ENCODE measurements around the gene MEX3A. TPM values are rescaled to one million over a fixed set of nuclear protein-coding genes. Genes with fewer than 3 reads are reported as not detected.

The MEX3A gene
- total and polyA plus RNA-seq, 10 of the 15 experiments (the other 5 are each of a cell fraction or from before 2014, with no cell fraction given): 0.11 to 5.1 (median 1.7) TPM

GRCh38 chr1:156075162-156075561, 7.1 kb downstream of the MEX3A start:
- TF ChIP-seq MTA3 (IDR thresholded peaks at IDR 0.05; ENCODE audit: borderline replicate concordance, low read length) (no peak), CTCF (IDR thresholded peaks at IDR 0.05 in 2 of 3, conservative IDR thresholded peaks at IDR 0.05 in 1 of 3; ENCODE audit: control insufficient read depth in 2 of 3, extremely low read depth in 1 of 3, insufficient read depth in 1 of 3, low read depth in 3 of 3, low read length in 3 of 3) (0 out of 6 replicates have a peak, but pooled peaks of 1 of the 3 experiments have one; percentile 0)
- intact Hi-C loops (cut with micrococcal nuclease; ENCODE audit: unreplicated experiment): no loop called here
- ChIA-PET CTCF (interaction anchor here (1.0 to 2.6 kb wide), 7 partner anchors 9 to 292 kb away, joined by 3 to 24 read pairs (median 4); no protein-coding TSS in a partner anchor), RAD21 (ENCODE audit: unreplicated experiment) (interaction anchor here (1.5 kb wide), 1 partner anchor 137 kb away, joined by 4 read pairs; no protein-coding TSS in a partner anchor), POLR2A (interaction anchor here (0.5 to 1.2 kb wide), 4 partner anchors 8 to 349 kb away, joined by 3 to 6 read pairs (median 3); no protein-coding TSS in a partner anchor), SMC1A (ENCODE audit: uncharacterized antibody, unreplicated experiment) (interaction anchor here (1.0 to 2.0 kb wide), 2 partner anchors 9 to 157 kb away, joined by 3 to 8 read pairs; no protein-coding TSS in a partner anchor)
- Histone ChIP-seq H3K4me3 (0 out of 2 replicates have a peak overlapping the region, but pooled peaks have one; percentile 86), H3K79me2 (ENCODE audit: control insufficient read depth, insufficient read depth, low read length) (peaks cover 2% of the 10 kb centered on the region; the same call in 1 of the 2 replicates), H3K4me2 (ENCODE audit: control insufficient read depth, insufficient read depth) (peak overlapping the region; percentile 94; the same call in 1 of the 2 replicates), H3K27ac (ENCODE audit: control insufficient read depth, insufficient read depth) (no peak overlapping the region), H3K9ac (ENCODE audit: control insufficient read depth, insufficient read depth, low read length) (no peak overlapping the region), H3K27me3 (replicated peaks in 1 of 2; ENCODE audit: control insufficient read depth in 2 of 2, insufficient read depth in 2 of 2, low read length in 1 of 2) (no peaks in the 10 kb centered on the region), H3K4me1 (ENCODE audit: control insufficient read depth, insufficient read depth, low read length) (peaks cover 10% of the 10 kb centered on the region), H4K20me1 (ENCODE audit: control insufficient read depth, insufficient read depth) (no peaks in the 10 kb centered on the region), H3K9me3 (replicated peaks; ENCODE audit: control insufficient read depth, insufficient read depth, low read length) (no peaks in the 10 kb centered on the region; the same call in 2 of the 3 replicates), H3K36me3 (ENCODE audit: control insufficient read depth in 2 of 2, insufficient read depth in 2 of 2, low read length in 1 of 2) (no peaks in the 10 kb centered on the region), H2AFZ (ENCODE audit: control insufficient read depth, low read depth, low read length) (no peak overlapping the region)
- FAIRE-seq (no peak), DNase-seq (ENCODE audit: low read depth, low spot score) (no peak), ATAC-seq (no peak)
- BruUV-seq (replicated peaks): no TSS peak
- WGBS (ENCODE audit: insufficient coverage, insufficient replicate concordance, low lambda C conversion rate, missing lambda C conversion rate): 96% methylated on average over 3 of the region's 3 CpGs
- in situ Hi-C loops (cut with MboI): no loop called here

- POLR2A ChIA-PET: interaction anchor here (0.5 to 1.2 kb wide), 3 partner anchors 11 to 348 kb away, joined by 3 to 6 read pairs (median 3); no protein-coding TSS in a partner anchor
- no peaks in the 10 kb centered on the region for H3K27me3 ChIP-seq (replicated peaks in 1 of 2; ENCODE audit: control insufficient read depth in 2 of 2, insufficient read depth in 2 of 2, low read length in 1 of 2)
- SMC1A ChIA-PET (ENCODE audit: uncharacterized antibody, unreplicated experiment): interaction anchor here (2.0 kb wide), 1 partner anchor 9 kb away, joined by 8 read pairs; no protein-coding TSS in a partner anchor
- no peaks in the 10 kb centered on the region for H3K36me3 ChIP-seq (ENCODE audit: control insufficient read depth in 2 of 2, insufficient read depth in 2 of 2, low read length in 1 of 2)
- TF ChIP-seq CHD4 (IDR thresholded peaks at IDR 0.05) (no peak), NR2C1 (IDR thresholded peaks at IDR 0.05) (no peak), TARDBP (IDR thresholded peaks at IDR 0.05; ENCODE audit: borderline replicate concordance) (no peak), DPF2 (IDR thresholded peaks at IDR 0.05) (no peak)
- TF ChIP-seq, protein P1, sequence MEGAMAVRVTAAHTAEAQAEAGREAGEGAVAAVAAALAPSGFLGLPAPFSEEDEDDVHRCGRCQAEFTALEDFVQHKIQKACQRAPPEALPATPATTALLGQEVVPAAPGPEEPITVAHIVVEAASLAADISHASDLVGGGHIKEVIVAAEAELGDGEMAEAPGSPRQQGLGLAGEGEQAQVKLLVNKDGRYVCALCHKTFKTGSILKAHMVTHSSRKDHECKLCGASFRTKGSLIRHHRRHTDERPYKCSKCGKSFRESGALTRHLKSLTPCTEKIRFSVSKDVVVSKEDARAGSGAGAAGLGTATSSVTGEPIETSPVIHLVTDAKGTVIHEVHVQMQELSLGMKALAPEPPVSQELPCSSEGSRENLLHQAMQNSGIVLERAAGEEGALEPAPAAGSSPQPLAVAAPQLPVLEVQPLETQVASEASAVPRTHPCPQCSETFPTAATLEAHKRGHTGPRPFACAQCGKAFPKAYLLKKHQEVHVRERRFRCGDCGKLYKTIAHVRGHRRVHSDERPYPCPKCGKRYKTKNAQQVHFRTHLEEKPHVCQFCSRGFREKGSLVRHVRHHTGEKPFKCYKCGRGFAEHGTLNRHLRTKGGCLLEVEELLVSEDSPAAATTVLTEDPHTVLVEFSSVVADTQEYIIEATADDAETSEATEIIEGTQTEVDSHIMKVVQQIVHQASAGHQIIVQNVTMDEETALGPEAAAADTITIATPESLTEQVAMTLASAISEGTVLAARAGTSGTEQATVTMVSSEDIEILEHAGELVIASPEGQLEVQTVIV (IDR thresholded peaks at IDR 0.05; ENCODE audit: borderline replicate concordance, partially characterized antibody): no peak
- no peak for ATAC-seq
- H3K4me2 ChIP-seq (ENCODE audit: control insufficient read depth, insufficient read depth): no peak overlapping the region
- no peak for FAIRE-seq
- peaks cover 2% of the 10 kb centered on the region; the same call in 1 of the 2 replicates for H3K79me2 ChIP-seq (ENCODE audit: control insufficient read depth, insufficient read depth, low read length)
- no peak overlapping the region for H3K27ac ChIP-seq (ENCODE audit: control insufficient read depth, insufficient read depth)
- no peak overlapping the region for H3K9ac ChIP-seq (ENCODE audit: control insufficient read depth, insufficient read depth, low read length)
- CTCF ChIA-PET: interaction anchor here (1.1 to 2.6 kb wide), 3 partner anchors 9 to 86 kb away, joined by 3 to 24 read pairs (median 8); no protein-coding TSS in a partner anchor
- H4K20me1 ChIP-seq (ENCODE audit: control insufficient read depth, insufficient read depth): no peaks in the 10 kb centered on the region
- H3K4me3 ChIP-seq: no peak overlapping the region; the same call in 1 of the 2 replicates
- intact Hi-C loops (cut with micrococcal nuclease; ENCODE audit: unreplicated experiment) (no loop called here), in situ Hi-C loops (cut with MboI) (no loop called here)
- no peaks in the 10 kb centered on the region; the same call in 2 of the 3 replicates for H3K9me3 ChIP-seq (replicated peaks; ENCODE audit: control insufficient read depth, insufficient read depth, low read length)
- DNase-seq (ENCODE audit: low read depth, low spot score): no peak
- H3K4me1 ChIP-seq (ENCODE audit: control insufficient read depth, insufficient read depth, low read length): peaks cover 10% of the 10 kb centered on the region
- WGBS (ENCODE audit: insufficient coverage, insufficient replicate concordance, low lambda C conversion rate, missing lambda C conversion rate): 88% methylated on average over 6 of the region's 8 CpGs
- no peak overlapping the region for H2AFZ ChIP-seq (ENCODE audit: control insufficient read depth, low read depth, low read length)
- RAD21 ChIA-PET (ENCODE audit: unreplicated experiment): interaction anchor here (1.5 kb wide), 1 partner anchor 137 kb away, joined by 4 read pairs; no protein-coding TSS in a partner anchor
- no TSS peak for BruUV-seq (replicated peaks)
Measured at GRCh38 chr1:156074661-156075060, 7.6 kb downstream of the MEX3A start.

Measured in GM12878 (cell line).